ENCODE data around the gene METTL13.
"Not testable (repeated sequence)": the region's sequence is repeated elsewhere in the genome, so short reads cannot be mapped to it uniquely, and the experiment has no call there.

DNA sequence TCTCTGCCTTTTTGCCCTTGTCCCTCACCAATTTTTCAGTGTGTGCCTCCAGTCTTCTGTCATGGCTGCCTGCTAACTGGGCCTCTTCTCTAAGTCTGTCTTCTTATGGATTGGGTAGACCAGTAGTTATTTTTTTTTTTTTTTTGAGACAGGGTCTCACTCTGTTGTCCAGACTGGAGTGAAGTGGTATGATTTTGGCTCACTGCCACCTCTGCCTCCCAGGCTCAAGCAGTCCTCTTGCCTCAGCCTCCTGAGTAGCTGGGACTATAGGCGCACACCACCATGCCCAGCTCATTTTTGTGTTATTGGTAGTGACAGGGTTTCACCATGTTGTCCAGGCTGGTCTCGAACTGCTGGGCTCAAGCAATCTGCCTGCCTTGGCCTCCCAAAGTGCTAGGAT is 18.2 kb downstream of the METTL13 start:
- TF ChIP-seq, protein P1, sequence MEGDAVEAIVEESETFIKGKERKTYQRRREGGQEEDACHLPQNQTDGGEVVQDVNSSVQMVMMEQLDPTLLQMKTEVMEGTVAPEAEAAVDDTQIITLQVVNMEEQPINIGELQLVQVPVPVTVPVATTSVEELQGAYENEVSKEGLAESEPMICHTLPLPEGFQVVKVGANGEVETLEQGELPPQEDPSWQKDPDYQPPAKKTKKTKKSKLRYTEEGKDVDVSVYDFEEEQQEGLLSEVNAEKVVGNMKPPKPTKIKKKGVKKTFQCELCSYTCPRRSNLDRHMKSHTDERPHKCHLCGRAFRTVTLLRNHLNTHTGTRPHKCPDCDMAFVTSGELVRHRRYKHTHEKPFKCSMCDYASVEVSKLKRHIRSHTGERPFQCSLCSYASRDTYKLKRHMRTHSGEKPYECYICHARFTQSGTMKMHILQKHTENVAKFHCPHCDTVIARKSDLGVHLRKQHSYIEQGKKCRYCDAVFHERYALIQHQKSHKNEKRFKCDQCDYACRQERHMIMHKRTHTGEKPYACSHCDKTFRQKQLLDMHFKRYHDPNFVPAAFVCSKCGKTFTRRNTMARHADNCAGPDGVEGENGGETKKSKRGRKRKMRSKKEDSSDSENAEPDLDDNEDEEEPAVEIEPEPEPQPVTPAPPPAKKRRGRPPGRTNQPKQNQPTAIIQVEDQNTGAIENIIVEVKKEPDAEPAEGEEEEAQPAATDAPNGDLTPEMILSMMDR (IDR thresholded peaks at IDR 0.05): not testable (repeated sequence)
- not testable (repeated sequence) for TF ChIP-seq POLR2A (IDR thresholded peaks at IDR 0.05)
